ENCODE measurements around the gene KPNA4. TPM values are rescaled to one million over a fixed set of nuclear protein-coding genes. Genes with fewer than 3 reads are reported as not detected.

KPNA4 gene
- total and polyA plus RNA-seq, 2 of the 4 experiments (the other 2 are of a cell fraction), result 12.9 to 46.1 TPM

DNA sequence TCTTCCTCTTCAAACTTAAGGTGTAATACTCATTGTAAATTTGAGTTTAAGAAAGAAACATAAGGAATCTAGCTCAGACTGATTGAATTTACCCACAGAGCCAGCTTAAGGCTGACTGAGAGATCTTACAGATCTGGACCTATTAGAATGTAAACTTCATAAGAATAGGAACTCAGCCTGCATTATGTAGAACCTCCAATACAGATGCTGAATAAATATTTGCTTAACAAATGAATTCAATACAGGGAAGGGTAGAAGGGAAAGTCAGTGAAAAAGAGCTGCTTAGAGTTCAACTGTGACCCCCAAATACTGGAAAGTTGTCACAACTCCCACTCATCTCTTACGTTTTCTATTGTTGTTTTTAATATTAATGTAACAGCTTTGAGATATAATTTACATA, 11.5 kb downstream of the KPNA4 start:
- no peak overlapping the region for H3K14ac ChIP-seq (replicated peaks; ENCODE audit: low read depth, low read length)
- no peak overlapping the region for H2AK9ac ChIP-seq (replicated peaks; ENCODE audit: low read depth, low read length, poor library complexity)
- ChIA-PET CTCF (no interaction called here), POLR2A (ENCODE audit: unreplicated experiment) (no interaction called here)
- H3K36me3 ChIP-seq (ENCODE audit: control insufficient read depth, insufficient read depth, low read length), result peaks cover 5% of the 10 kb centered on the region; the same call in 1 of the 2 replicates
- dilution Hi-C loops (cut with HindIII; ENCODE audit: low sequenced_read_pairs, unreplicated experiment) (no loop called here), intact Hi-C loops (cut with micrococcal nuclease) (no loop called here), in situ Hi-C loops (cut with MboI; ENCODE audit: low sequenced_read_pairs) (no loop called here)
- H3K23ac ChIP-seq (ENCODE audit: low read depth, low read length), result no peak overlapping the region
- peaks cover 65% of the 10 kb centered on the region for H4K20me1 ChIP-seq (ENCODE audit: insufficient read depth, low read length)
- no peak overlapping the region for H3K4me2 ChIP-seq (ENCODE audit: low read depth, low read length)
- no peak overlapping the region for H3K27ac ChIP-seq (ENCODE audit: insufficient read depth, low read length)
- no peak overlapping the region for H2AK5ac ChIP-seq (ENCODE audit: low read depth, low read length)
- no peaks in the 10 kb centered on the region; the same call in 1 of the 2 replicates for H3K9me3 ChIP-seq (ENCODE audit: control insufficient read depth, insufficient read depth, low read length)
- H3K27me3 ChIP-seq (ENCODE audit: control insufficient read depth, insufficient read depth, low read length), result no peaks in the 10 kb centered on the region
- TF ChIP-seq, protein P1, sequence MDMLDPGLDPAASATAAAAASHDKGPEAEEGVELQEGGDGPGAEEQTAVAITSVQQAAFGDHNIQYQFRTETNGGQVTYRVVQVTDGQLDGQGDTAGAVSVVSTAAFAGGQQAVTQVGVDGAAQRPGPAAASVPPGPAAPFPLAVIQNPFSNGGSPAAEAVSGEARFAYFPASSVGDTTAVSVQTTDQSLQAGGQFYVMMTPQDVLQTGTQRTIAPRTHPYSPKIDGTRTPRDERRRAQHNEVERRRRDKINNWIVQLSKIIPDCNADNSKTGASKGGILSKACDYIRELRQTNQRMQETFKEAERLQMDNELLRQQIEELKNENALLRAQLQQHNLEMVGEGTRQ (IDR thresholded peaks at IDR 0.05; ENCODE audit: low read depth, low read length), result no peak
- TF ChIP-seq MXI1 (IDR thresholded peaks at IDR 0.05; ENCODE audit: borderline replicate concordance, low read depth, low read length) (no peak), MAFK (IDR thresholded peaks at IDR 0.05; ENCODE audit: low read depth, low read length) (no peak), POLR2A (IDR thresholded peaks at IDR 0.05; ENCODE audit: low read depth, low read length) (no peak), CTCF (conservative IDR thresholded peaks at IDR 0.05; ENCODE audit: low read depth, low read length) (no peak), MAZ (IDR thresholded peaks at IDR 0.05; ENCODE audit: borderline replicate concordance, low read depth, low read length) (no peak), RFX5 (IDR thresholded peaks at IDR 0.05; ENCODE audit: low read depth, low read length) (no peak), CHD1 (IDR thresholded peaks at IDR 0.05; ENCODE audit: low read depth, low read length) (no peak), CEBPB (IDR thresholded peaks at IDR 0.05; ENCODE audit: low read depth, low read length) (no peak), SMC3 (IDR thresholded peaks at IDR 0.05; ENCODE audit: low read depth, low read length) (no peak), RCOR1 (IDR thresholded peaks at IDR 0.05; ENCODE audit: insufficient replicate concordance, low read length) (no peak), BHLHE40 (IDR thresholded peaks at IDR 0.05; ENCODE audit: low read depth, low read length) (no peak), NFE2L2 (IDR thresholded peaks at IDR 0.05; ENCODE audit: low read depth, low read length) (no peak), FOS (IDR thresholded peaks at IDR 0.05; ENCODE audit: low read depth, low read length) (no peak), RAD21 (IDR thresholded peaks at IDR 0.05; ENCODE audit: low read length) (no peak)
- TF ChIP-seq, protein P2, sequence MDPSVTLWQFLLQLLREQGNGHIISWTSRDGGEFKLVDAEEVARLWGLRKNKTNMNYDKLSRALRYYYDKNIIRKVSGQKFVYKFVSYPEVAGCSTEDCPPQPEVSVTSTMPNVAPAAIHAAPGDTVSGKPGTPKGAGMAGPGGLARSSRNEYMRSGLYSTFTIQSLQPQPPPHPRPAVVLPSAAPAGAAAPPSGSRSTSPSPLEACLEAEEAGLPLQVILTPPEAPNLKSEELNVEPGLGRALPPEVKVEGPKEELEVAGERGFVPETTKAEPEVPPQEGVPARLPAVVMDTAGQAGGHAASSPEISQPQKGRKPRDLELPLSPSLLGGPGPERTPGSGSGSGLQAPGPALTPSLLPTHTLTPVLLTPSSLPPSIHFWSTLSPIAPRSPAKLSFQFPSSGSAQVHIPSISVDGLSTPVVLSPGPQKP (IDR thresholded peaks at IDR 0.05; ENCODE audit: borderline replicate concordance, low read depth, low read length), result no peak
- no peak overlapping the region for H4K8ac ChIP-seq (ENCODE audit: low read depth in 2 of 2, low read length in 2 of 2)
- H2BK5ac ChIP-seq (ENCODE audit: low read depth, low read length, poor library complexity, severe bottlenecking), result no peak overlapping the region
- DNase-seq (no peak), ATAC-seq (ENCODE audit: low read depth) (no peak)
- no peak overlapping the region for H4K5ac ChIP-seq (ENCODE audit: low read depth, low read length)
- H3K4me3 ChIP-seq (ENCODE audit: insufficient read depth, low read depth, low read length), result no peak overlapping the region
- WGBS, 2 experiments (ENCODE audit: extremely low coverage in 2 of 2, insufficient read length in 1 of 2), result no CpG with 5 or more reads among the region's 1 CpG
- H3K79me1 ChIP-seq (ENCODE audit: low read depth in 1 of 2, low read length in 2 of 2), result peaks cover 14 to 51% of the 10 kb centered on the region in 2 experiments; a peak in 3 of 4 replicates
- no peak overlapping the region for H3K18ac ChIP-seq (ENCODE audit: low read depth, low read length)
- peaks cover 2% of the 10 kb centered on the region; the same call in 1 of the 2 replicates for H3K9me1 ChIP-seq (ENCODE audit: insufficient read depth, low read length)
- H3K4ac ChIP-seq (ENCODE audit: low read depth, low read length), result no peak overlapping the region
- H2BK15ac ChIP-seq (ENCODE audit: low read depth, low read length), result no peak overlapping the region
- BruUV-seq (replicated peaks), result no TSS peak
- H4K91ac ChIP-seq (ENCODE audit: insufficient read depth, low read depth, low read length), result no peak overlapping the region
- no peak overlapping the region for H3K56ac ChIP-seq (ENCODE audit: extremely low read depth, insufficient read depth, low read length)
- peaks cover 1% of the 10 kb centered on the region; the same call in 1 of the 2 replicates for H3K4me1 ChIP-seq (ENCODE audit: control insufficient read depth, insufficient read depth, low read length)
- H2AFZ ChIP-seq (replicated peaks; ENCODE audit: low read length, poor library complexity), result no peak overlapping the region
- H3K9ac ChIP-seq (ENCODE audit: low read depth, low read length), result no peak overlapping the region
- no peak overlapping the region for H2BK20ac ChIP-seq (ENCODE audit: low read depth, low read length)
- H2BK120ac ChIP-seq (ENCODE audit: low read depth, low read length), result no peak overlapping the region

Measured in IMR-90 (cell line).